K562 (cell line): ENCODE data around the gene ZNF609. TPM values are rescaled to one million over a fixed set of nuclear protein-coding genes. Genes with fewer than 3 reads are reported as not detected.

Experiments used
- BCOR ChIP-seq: fragments of 450-650 bp; IDR thresholded peaks from 2 replicates; pipeline ENCODE4 v1.6.1; 2016
- C11orf30 ChIP-seq: fragments of 450-650 bp; IDR thresholded peaks from 2 replicates; pipeline ENCODE4 v1.6.1; 2016; ENCODE audit warnings: low read depth, mild to moderate bottlenecking
- CC2D1A ChIP-seq: fragments of 450-650 bp; IDR thresholded peaks from 2 replicates; pipeline ENCODE4 v1.6.1; 2017; ENCODE audit warnings: mild to moderate bottlenecking
- COPS2 ChIP-seq: fragments of 450-650 bp; conservative IDR thresholded peaks from 2 replicates; pipeline ENCODE4 v1.6.1; 2016; ENCODE audit warnings: mild to moderate bottlenecking, moderate library complexity
- E2F3 ChIP-seq: fragments of 250-450 bp; sonication (Bioruptor Pico); IDR thresholded peaks from 2 replicates; pipeline ENCODE4 v1.4.0; 2020; ENCODE audit warnings: mild to moderate bottlenecking
- FOSL1 ChIP-seq: fragments of 200-800 bp; sonication (Bioruptor generic); conservative IDR thresholded peaks from 2 replicates; pipeline ENCODE4 v1.6.1; 2016; ENCODE audit warnings: missing genetic modification characterization, missing compliant biosample characterization
- GTF2A2 ChIP-seq: IDR thresholded peaks from 2 replicates; pipeline ENCODE4 v1.6.1; 2016; ENCODE audit warnings: mild to moderate bottlenecking, missing genetic modification characterization, missing compliant biosample characterization
- HEY1 ChIP-seq: fragments of 250-450 bp; sonication (Bioruptor Pico); IDR thresholded peaks from 2 replicates; pipeline ENCODE4 v1.5.0; 2020; ENCODE audit warnings: mild to moderate bottlenecking, moderate library complexity, borderline replicate concordance
- LEF1 ChIP-seq: fragments of 450-650 bp; IDR thresholded peaks from 2 replicates; pipeline ENCODE4 v1.6.1; 2016; ENCODE audit warnings: mild to moderate bottlenecking
- SMC3 ChIP-seq: conservative IDR thresholded peaks from 2 replicates; pipeline ENCODE4 v1.6.1; 2011; ENCODE audit warnings: low read depth, low read length, improper control_type of control experiment; ENCODE audit not compliant: insufficient read depth
- TAF1 ChIP-seq: IDR thresholded peaks from 2 replicates; pipeline ENCODE4 v1.6.1; 2011; ENCODE audit warnings: mild to moderate bottlenecking, low read length, moderate library complexity; ENCODE audit not compliant: insufficient read depth, control insufficient read depth, severe bottlenecking; ENCODE audit errors: extremely low read depth
- TCF7 ChIP-seq: sonication (generic); IDR thresholded peaks from 2 replicates; pipeline ENCODE4 v1.6.1; 2016; ENCODE audit warnings: antibody characterized with exemption, borderline replicate concordance
- U2AF1 ChIP-seq: fragments of 200-400 bp; formaldehyde crosslinking; optimal IDR thresholded peaks from 2 replicates; pipeline ENCODE3; 2017; ENCODE audit warnings: mild to moderate bottlenecking, low read depth, low read length, moderate library complexity
- ZNF212 ChIP-seq: fragments of 450-650 bp; formaldehyde crosslinking; IDR thresholded peaks from 2 replicates; pipeline ENCODE4 v1.4.0; 2020; ENCODE audit warnings: mild to moderate bottlenecking
- ZNF311 ChIP-seq: fragments of 250-450 bp; sonication (Bioruptor Pico); IDR thresholded peaks from 2 replicates; pipeline ENCODE4 v1.4.0; 2020; ENCODE audit warnings: mild to moderate bottlenecking, moderate library complexity
- ZNF592 ChIP-seq: fragments of 450-650 bp; IDR thresholded peaks from 2 replicates; pipeline ENCODE4 v1.6.1; 2017; ENCODE audit warnings: antibody characterized with exemption, mild to moderate bottlenecking
- polyA plus RNA-seq, 8 experiments: library from polyadenylated mRNA; depleted of rRNA in 4 of 8; stranded (reverse) in 5 of 8; unstranded in 3 of 8; fragments of >200 nt; fragmentation: Nextera tagmentation in 2 of 8; fragmentation: Illumina TruSeq in 1 of 8; extraction: Ambion mirVana in 2 of 8; extraction: Trizol in 1 of 8; gene quantifications; 2 replicates each; pipeline versions ENCODE4 v1.2.1 to v1.2.3, GENCODE V29; 2011 to 2014; ENCODE audit warnings: inconsistent platforms in 1 of 8, missing spikeins in 1 of 8
- total RNA-seq, 7 experiments: library from RNA; depleted of rRNA in 6 of 7; stranded (reverse); fragments of >200 nt in 6 of 7; fragmentation: Illumina TruSeq in 2 of 7; extraction: Trizol in 2 of 7; gene quantifications; 2 replicates each; pipeline versions ENCODE4 v1.2.1 to v1.2.3, GENCODE V29; 2011 to 2021; ENCODE audit warnings: low replicate concordance in 1 of 7
- TF ChIP-seq, protein P1 (sequence below), 2 experiments: IDR thresholded peaks; 2 replicates each; pipeline ENCODE4 v1.6.1; 2012; ENCODE audit warnings: improper control_type of control experiment in 2 of 2, low read depth in 2 of 2, low read length in 2 of 2, borderline replicate concordance in 1 of 2
- TF ChIP-seq, protein P2 (sequence below): fragments of 450-650 bp; IDR thresholded peaks from 2 replicates; pipeline ENCODE4 v1.6.1; 2016; ENCODE audit warnings: mild to moderate bottlenecking
- TF ChIP-seq, protein P3 (sequence below), 2 experiments: fragments of 250-450 bp in 1 of 2; fragments of 450-650 bp in 1 of 2; sonication (Bioruptor Pico) in 1 of 2; IDR thresholded peaks; 2 replicates each; pipeline versions ENCODE4 v1.6.1 to v1.8.0; 2016 to 2021; ENCODE audit warnings: mild to moderate bottlenecking in 2 of 2, moderate library complexity in 2 of 2, missing compliant biosample characterization in 1 of 2, missing genetic modification characterization in 1 of 2

ZNF609 gene
- total and polyA plus RNA-seq, 9 of the 15 experiments (the other 6 are each of a cell fraction or from before 2014, with no cell fraction given): 3.0 to 38.7 (median 17.8) TPM

DNA sequence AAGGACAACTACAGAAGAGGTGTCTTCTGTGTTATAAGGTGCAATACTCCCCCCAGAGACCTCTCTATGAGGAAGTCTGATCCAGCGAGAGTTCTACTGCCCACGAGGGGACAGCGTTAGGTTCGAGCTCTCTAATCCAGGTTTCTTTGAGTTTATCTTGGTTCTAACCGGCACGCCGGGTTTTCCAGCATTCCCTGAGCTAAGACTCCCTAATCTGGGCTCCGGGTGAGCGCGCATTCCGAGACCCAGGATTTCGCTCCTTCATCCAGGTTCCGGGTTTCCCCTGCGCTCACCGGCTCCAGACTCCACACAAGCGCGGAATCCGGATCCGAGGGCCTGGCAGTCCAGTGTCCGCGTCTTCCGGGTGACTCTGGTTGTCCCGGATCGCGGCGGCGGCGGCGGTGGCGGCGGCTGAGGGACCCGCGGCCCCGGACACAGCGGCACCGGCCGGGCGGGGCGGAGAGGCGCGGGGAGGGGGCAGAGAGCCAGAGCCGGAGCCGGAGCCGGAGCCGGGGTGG, at the start of gene ZNF609 (continued):
- TF ChIP-seq, protein P1, sequence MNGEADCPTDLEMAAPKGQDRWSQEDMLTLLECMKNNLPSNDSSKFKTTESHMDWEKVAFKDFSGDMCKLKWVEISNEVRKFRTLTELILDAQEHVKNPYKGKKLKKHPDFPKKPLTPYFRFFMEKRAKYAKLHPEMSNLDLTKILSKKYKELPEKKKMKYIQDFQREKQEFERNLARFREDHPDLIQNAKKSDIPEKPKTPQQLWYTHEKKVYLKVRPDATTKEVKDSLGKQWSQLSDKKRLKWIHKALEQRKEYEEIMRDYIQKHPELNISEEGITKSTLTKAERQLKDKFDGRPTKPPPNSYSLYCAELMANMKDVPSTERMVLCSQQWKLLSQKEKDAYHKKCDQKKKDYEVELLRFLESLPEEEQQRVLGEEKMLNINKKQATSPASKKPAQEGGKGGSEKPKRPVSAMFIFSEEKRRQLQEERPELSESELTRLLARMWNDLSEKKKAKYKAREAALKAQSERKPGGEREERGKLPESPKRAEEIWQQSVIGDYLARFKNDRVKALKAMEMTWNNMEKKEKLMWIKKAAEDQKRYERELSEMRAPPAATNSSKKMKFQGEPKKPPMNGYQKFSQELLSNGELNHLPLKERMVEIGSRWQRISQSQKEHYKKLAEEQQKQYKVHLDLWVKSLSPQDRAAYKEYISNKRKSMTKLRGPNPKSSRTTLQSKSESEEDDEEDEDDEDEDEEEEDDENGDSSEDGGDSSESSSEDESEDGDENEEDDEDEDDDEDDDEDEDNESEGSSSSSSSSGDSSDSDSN (IDR thresholded peaks at IDR 0.05; ENCODE audit: borderline replicate concordance in 1 of 2, low read depth in 2 of 2, low read length in 2 of 2): peak; percentile 78 to 80; a peak in 3 of 4 replicates
- TF ChIP-seq E2F3 (CRISPR knock-in tag): 0 out of 2 replicates have a peak, but pooled peaks have one; percentile 36
- peak; percentile 96 for TF ChIP-seq TAF1
- TF ChIP-seq HEY1 (CRISPR knock-in tag): no peak
- 0 out of 2 replicates have a peak, but pooled peaks have one; percentile 36 for TF ChIP-seq CC2D1A
- peak; percentile 32; the same call in 1 of the 2 replicates for TF ChIP-seq LEF1
- no peak for TF ChIP-seq COPS2
- TF ChIP-seq SMC3: 0 out of 2 replicates have a peak, but pooled peaks have one; percentile 38
- no peak for TF ChIP-seq GTF2A2
- TF ChIP-seq, protein P2, sequence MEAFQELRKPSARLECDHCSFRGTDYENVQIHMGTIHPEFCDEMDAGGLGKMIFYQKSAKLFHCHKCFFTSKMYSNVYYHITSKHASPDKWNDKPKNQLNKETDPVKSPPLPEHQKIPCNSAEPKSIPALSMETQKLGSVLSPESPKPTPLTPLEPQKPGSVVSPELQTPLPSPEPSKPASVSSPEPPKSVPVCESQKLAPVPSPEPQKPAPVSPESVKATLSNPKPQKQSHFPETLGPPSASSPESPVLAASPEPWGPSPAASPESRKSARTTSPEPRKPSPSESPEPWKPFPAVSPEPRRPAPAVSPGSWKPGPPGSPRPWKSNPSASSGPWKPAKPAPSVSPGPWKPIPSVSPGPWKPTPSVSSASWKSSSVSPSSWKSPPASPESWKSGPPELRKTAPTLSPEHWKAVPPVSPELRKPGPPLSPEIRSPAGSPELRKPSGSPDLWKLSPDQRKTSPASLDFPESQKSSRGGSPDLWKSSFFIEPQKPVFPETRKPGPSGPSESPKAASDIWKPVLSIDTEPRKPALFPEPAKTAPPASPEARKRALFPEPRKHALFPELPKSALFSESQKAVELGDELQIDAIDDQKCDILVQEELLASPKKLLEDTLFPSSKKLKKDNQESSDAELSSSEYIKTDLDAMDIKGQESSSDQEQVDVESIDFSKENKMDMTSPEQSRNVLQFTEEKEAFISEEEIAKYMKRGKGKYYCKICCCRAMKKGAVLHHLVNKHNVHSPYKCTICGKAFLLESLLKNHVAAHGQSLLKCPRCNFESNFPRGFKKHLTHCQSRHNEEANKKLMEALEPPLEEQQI: peak; percentile 74; the same call in 1 of the 2 replicates
- TF ChIP-seq ZNF311 (CRISPR knock-in tag): no peak
- TF ChIP-seq ZNF592: peak; percentile 68
- TF ChIP-seq, protein P3, sequence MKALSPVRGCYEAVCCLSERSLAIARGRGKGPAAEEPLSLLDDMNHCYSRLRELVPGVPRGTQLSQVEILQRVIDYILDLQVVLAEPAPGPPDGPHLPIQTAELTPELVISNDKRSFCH (CRISPR knock-in tag; IDR thresholded peaks at IDR 0.05): no peak
- TF ChIP-seq, protein P3 (tag; IDR thresholded peaks at IDR 0.05): peak; percentile 80
- no peak for TF ChIP-seq U2AF1
- no peak for TF ChIP-seq TCF7
- TF ChIP-seq ZNF212 (CRISPR knock-in tag): no peak
- TF ChIP-seq BCOR: peak; percentile 78
- TF ChIP-seq FOSL1 (tag): peak; percentile 57; the same call in 1 of the 2 replicates
- no peak for TF ChIP-seq C11orf30
